ENCODE results near the gene HECW1. TPM values are rescaled to one million over a fixed set of nuclear protein-coding genes. Genes with fewer than 3 reads are reported as not detected.

HECW1 gene
- total and polyA plus RNA-seq, 10 of the 15 experiments (the other 5 are each of a cell fraction or from before 2014, with no cell fraction given): under 0.01 to 0.31 (median 0.04) TPM; not detected in 3

- TF ChIP-seq RELA (IDR thresholded peaks at IDR 0.05; ENCODE audit: borderline replicate concordance, partially characterized antibody) (no peak), POU2F2 (IDR thresholded peaks at IDR 0.05; ENCODE audit: borderline replicate concordance, low read depth, low read length) (no peak), SPI1 (IDR thresholded peaks at IDR 0.05; ENCODE audit: borderline replicate concordance, insufficient read depth, low read depth, low read length) (no peak), SIN3A (IDR thresholded peaks at IDR 0.05; ENCODE audit: low read depth, low read length) (no peak), NR2C1 (IDR thresholded peaks at IDR 0.05) (no peak), ZNF24 (IDR thresholded peaks at IDR 0.05) (no peak), BMI1 (IDR thresholded peaks at IDR 0.05; ENCODE audit: borderline replicate concordance) (no peak), BACH1 (IDR thresholded peaks at IDR 0.05; ENCODE audit: borderline replicate concordance) (no peak), CREM (IDR thresholded peaks at IDR 0.05; ENCODE audit: low read depth) (no peak), PAX5 (IDR thresholded peaks at IDR 0.05; ENCODE audit: borderline replicate concordance, low read depth, low read length) (no peak), ZBED1 (IDR thresholded peaks at IDR 0.05; ENCODE audit: borderline replicate concordance) (no peak), ZNF217 (IDR thresholded peaks at IDR 0.05) (no peak)
- TF ChIP-seq, protein P1, sequence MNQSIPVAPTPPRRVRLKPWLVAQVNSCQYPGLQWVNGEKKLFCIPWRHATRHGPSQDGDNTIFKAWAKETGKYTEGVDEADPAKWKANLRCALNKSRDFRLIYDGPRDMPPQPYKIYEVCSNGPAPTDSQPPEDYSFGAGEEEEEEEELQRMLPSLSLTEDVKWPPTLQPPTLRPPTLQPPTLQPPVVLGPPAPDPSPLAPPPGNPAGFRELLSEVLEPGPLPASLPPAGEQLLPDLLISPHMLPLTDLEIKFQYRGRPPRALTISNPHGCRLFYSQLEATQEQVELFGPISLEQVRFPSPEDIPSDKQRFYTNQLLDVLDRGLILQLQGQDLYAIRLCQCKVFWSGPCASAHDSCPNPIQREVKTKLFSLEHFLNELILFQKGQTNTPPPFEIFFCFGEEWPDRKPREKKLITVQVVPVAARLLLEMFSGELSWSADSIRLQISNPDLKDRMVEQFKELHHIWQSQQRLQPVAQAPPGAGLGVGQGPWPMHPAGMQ (IDR thresholded peaks at IDR 0.05; ENCODE audit: borderline replicate concordance): no peak
- TF ChIP-seq, protein P2, sequence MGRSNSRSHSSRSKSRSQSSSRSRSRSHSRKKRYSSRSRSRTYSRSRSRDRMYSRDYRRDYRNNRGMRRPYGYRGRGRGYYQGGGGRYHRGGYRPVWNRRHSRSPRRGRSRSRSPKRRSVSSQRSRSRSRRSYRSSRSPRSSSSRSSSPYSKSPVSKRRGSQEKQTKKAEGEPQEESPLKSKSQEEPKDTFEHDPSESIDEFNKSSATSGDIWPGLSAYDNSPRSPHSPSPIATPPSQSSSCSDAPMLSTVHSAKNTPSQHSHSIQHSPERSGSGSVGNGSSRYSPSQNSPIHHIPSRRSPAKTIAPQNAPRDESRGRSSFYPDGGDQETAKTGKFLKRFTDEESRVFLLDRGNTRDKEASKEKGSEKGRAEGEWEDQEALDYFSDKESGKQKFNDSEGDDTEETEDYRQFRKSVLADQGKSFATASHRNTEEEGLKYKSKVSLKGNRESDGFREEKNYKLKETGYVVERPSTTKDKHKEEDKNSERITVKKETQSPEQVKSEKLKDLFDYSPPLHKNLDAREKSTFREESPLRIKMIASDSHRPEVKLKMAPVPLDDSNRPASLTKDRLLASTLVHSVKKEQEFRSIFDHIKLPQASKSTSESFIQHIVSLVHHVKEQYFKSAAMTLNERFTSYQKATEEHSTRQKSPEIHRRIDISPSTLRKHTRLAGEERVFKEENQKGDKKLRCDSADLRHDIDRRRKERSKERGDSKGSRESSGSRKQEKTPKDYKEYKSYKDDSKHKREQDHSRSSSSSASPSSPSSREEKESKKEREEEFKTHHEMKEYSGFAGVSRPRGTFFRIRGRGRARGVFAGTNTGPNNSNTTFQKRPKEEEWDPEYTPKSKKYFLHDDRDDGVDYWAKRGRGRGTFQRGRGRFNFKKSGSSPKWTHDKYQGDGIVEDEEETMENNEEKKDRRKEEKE (IDR thresholded peaks at IDR 0.05): no peak
- TF ChIP-seq, protein P3, sequence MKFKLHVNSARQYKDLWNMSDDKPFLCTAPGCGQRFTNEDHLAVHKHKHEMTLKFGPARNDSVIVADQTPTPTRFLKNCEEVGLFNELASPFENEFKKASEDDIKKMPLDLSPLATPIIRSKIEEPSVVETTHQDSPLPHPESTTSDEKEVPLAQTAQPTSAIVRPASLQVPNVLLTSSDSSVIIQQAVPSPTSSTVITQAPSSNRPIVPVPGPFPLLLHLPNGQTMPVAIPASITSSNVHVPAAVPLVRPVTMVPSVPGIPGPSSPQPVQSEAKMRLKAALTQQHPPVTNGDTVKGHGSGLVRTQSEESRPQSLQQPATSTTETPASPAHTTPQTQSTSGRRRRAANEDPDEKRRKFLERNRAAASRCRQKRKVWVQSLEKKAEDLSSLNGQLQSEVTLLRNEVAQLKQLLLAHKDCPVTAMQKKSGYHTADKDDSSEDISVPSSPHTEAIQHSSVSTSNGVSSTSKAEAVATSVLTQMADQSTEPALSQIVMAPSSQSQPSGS (IDR thresholded peaks at IDR 0.05; ENCODE audit: low read length): no peak
Observed at GRCh38 chr7:43117095-43117494, 4.6 kb downstream of the HECW1 start (continued).

All from GM12878 (cell line).